Fibroblast of skin of scalp (primary cell): ENCODE measurements around the gene NEB. TPM values are rescaled to one million over a fixed set of nuclear protein-coding genes. Genes with fewer than 3 reads are reported as not detected.

Source experiments
- DNase-seq: peaks from one replicate; pipeline ENCODE4 v3.0.0-alpha.2; 2013
- polyA plus RNA-seq, 2 experiments: library from polyadenylated mRNA; unstranded; fragments of 120-200 nt; gene quantifications; one replicate each; pipeline ENCODE4 v1.2.1, GENCODE V29; 2013; ENCODE audit not compliant: insufficient read length in 2 of 2

The NEB gene
- 8.8 TPM for polyA plus RNA-seq (2013, experiment 1 of 2; ENCODE audit: insufficient read length)
- polyA plus RNA-seq (2013, experiment 2 of 2; ENCODE audit: insufficient read length): 31.1 TPM

- no peak for DNase-seq
Observed at GRCh38 chr2:151733771-151734672, at the start of gene NEB. Gene NEB, minus strand, starts transcription at chr2:151734476. Its CDS starts 1,320 bp downstream, at chr2:151733156.

- DNase-seq: no peak
Observed at GRCh38 chr2:151783133-151783520, 48.9 kb upstream of the NEB start.

- peak; percentile 36 for DNase-seq
Observed at GRCh38 chr2:151782378-151783132, 48.3 kb upstream of the NEB start.

- DNase-seq: no peak
Observed at GRCh38 chr2:151781642-151782041, 47.4 kb upstream of the NEB start.

- DNase-seq: no peak
Observed at GRCh38 chr2:151780938-151781337, 46.7 kb upstream of the NEB start.

GRCh38 chr2:151777935-151778334 lies 43.7 kb upstream of the NEB start:
- no peak for DNase-seq

- DNase-seq: no peak
Observed at GRCh38 chr2:151777487-151777886, 43.2 kb upstream of the NEB start.

- DNase-seq: no peak
Observed at GRCh38 chr2:151776367-151776766, 42.1 kb upstream of the NEB start.

GRCh38 chr2:151775057-151775740 lies 40.9 kb upstream of the NEB start:
- no peak for DNase-seq

GRCh38 chr2:151774506-151774905 lies 40.2 kb upstream of the NEB start:
- DNase-seq: peak; percentile 37

- no peak for DNase-seq
Observed at GRCh38 chr2:151771599-151772358, 37.5 kb upstream of the NEB start.

- no peak for DNase-seq
Observed at GRCh38 chr2:151770995-151771394, 36.7 kb upstream of the NEB start.

GRCh38 chr2:151769606-151770005 lies 35.3 kb upstream of the NEB start:
- no peak for DNase-seq

GRCh38 chr2:151767536-151767935 lies 33.3 kb upstream of the NEB start:
- DNase-seq: no peak

- DNase-seq: no peak
Observed at GRCh38 chr2:151766437-151767153, 32.3 kb upstream of the NEB start.

- DNase-seq: no peak
Observed at GRCh38 chr2:151765760-151766410, 31.6 kb upstream of the NEB start.

GRCh38 chr2:151762694-151763093 lies 28.4 kb upstream of the NEB start:
- no peak for DNase-seq

- DNase-seq: no peak
Observed at GRCh38 chr2:151761687-151762086, 27.4 kb upstream of the NEB start.

GRCh38 chr2:151761193-151761592 lies 26.9 kb upstream of the NEB start:
- no peak for DNase-seq

- no peak for DNase-seq
Observed at GRCh38 chr2:151760139-151760650, 25.9 kb upstream of the NEB start.

- no peak for DNase-seq
Observed at GRCh38 chr2:151758744-151759143, 24.5 kb upstream of the NEB start.
